Uterus (tissue), 4 donors: ENCODE measurements around the gene ATP6V1D. TPM values are rescaled to one million over a fixed set of nuclear protein-coding genes. Genes with fewer than 3 reads are reported as not detected.

ENCODE experiments used
- DNase-seq, 2 donors: peaks; one replicate each; pipeline ENCODE4 v3.0.0-alpha.2; 2019 to 2020
- H3K27ac ChIP-seq, 2 donors: fragments of 200-600 bp; sonication (generic); 1 replicate in 1 of 2; 2 replicates in 1 of 2; pipeline ENCODE4 v1.5.1; 2016 to 2018
- H3K27me3 ChIP-seq, 2 donors: fragments of 200-600 bp; sonication (generic); one replicate each; pipeline ENCODE4 v1.5.1; 2018 to 2019; ENCODE audit warnings: control low read depth in 1 of 2
- H3K36me3 ChIP-seq, 2 donors: fragments of 200-600 bp; sonication (generic); one replicate each; pipeline ENCODE4 v1.5.1; 2019; ENCODE audit warnings: control low read depth in 1 of 2
- H3K4me1 ChIP-seq, 2 donors: fragments of 200-600 bp; sonication (generic); one replicate each; pipeline ENCODE4 v1.5.1; 2018 to 2019; ENCODE audit warnings: control low read depth in 1 of 2
- H3K4me3 ChIP-seq, 2 donors: fragments of 200-600 bp; sonication (generic); 1 replicate in 1 of 2; 2 replicates in 1 of 2; pipeline ENCODE4 v1.5.1; 2018 to 2019; ENCODE audit warnings: mild to moderate bottlenecking in 1 of 2
- H3K9me3 ChIP-seq, 2 donors: fragments of 200-600 bp; sonication (generic); one replicate each; pipeline ENCODE4 v1.5.1; 2019; ENCODE audit warnings: control low read depth in 1 of 2
- POLR2A ChIP-seq, 2 donors: fragments of 450-650 bp; IDR thresholded peaks; one replicate each; pipeline ENCODE4 v1.6.1; 2016; ENCODE audit warnings: antibody characterized with exemption in 2 of 2, mild to moderate bottlenecking in 1 of 2, moderate library complexity in 1 of 2
- intact Hi-C: fragments of 100-400 bp; cut with DNase I; formaldehyde crosslinking; loops from one replicate; pipeline ENCODE4 v1.15.1; 2023; ENCODE audit warnings: low total_unique reads
- small RNA-seq: library from RNA; depleted of rRNA; stranded (forward); fragments of <200 nt; gene quantifications from one replicate; pipeline ENCODE3, GENCODE V24; 2016
- total RNA-seq, 4 donors: library from RNA; depleted of rRNA in 3 of 4; stranded (reverse); fragments of >200 nt in 3 of 4; gene quantifications; one replicate each; pipeline versions ENCODE4 v1.1.0 to v1.2.4, GENCODE V29; 2014 to 2023
- TF ChIP-seq, protein P1 (sequence below), 4 experiments: fragments of 200-600 bp in 2 of 4; fragments of 450-650 bp in 2 of 4; sonication (generic) in 2 of 4; IDR thresholded peaks; one replicate each; pipeline ENCODE4 v1.5.1; 2016 to 2019; ENCODE audit warnings: antibody characterized with exemption in 4 of 4, mild to moderate bottlenecking in 2 of 4, moderate library complexity in 1 of 4
- donor health status: DM: yes; HTN: yes; CAD: no.

The ATP6V1D gene
- total RNA-seq, 4 donors from 2014 or later: 28.5 to 60.8 (median 35.5) TPM

DNA sequence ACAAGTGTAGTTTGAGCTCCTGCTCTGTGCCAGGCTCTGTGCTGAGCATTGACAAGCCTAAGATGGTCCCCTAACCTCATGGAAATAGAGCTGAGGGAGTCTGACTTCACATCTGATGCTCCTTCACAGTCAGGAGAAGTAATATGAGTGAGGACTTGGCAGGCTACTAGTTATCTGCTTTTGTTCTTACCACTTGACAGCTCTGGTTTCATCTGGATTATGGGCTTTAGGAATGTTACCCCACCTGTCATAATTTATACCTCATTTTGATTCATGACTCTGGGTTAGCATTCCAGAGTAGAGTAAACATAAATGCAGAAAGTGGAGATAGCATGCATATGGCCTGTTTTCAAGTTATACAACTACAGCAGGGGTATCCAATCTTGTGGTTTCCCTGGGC lies 40.5 kb downstream of the ATP6V1D start:
- Histone ChIP-seq H3K27me3 (no peaks in the 10 kb centered on the region), H3K4me1 (no peaks in the 10 kb centered on the region), H3K4me3 (no peak overlapping the region), H3K27ac (no peak overlapping the region), H3K36me3 (no peaks in the 10 kb centered on the region), H3K9me3 (no peaks in the 10 kb centered on the region)
- intact Hi-C loops: no loop called here
- no peak for DNase-seq
- no peak for TF ChIP-seq POLR2A (IDR thresholded peaks at IDR 0.05)

DNA sequence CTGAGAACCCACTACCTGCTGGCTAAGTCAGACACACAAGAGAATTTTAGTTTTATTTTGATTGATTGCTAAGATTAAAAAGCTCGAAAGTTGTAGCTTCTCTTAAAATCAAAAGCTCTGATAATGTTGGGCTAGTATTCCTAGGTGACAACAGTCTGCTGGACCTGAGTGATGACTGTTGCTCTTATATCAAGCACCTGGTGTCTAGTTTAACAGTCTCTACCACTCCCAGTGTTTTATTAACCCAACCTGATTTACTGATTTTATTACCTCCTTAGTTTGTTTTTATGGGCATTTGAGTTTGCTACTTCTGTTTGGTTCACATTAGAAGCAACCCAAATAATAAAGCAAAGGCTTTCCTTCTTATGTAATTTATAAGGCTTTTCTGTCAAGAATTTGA lies 41.8 kb downstream of the ATP6V1D start:
- TF ChIP-seq, protein P1, sequence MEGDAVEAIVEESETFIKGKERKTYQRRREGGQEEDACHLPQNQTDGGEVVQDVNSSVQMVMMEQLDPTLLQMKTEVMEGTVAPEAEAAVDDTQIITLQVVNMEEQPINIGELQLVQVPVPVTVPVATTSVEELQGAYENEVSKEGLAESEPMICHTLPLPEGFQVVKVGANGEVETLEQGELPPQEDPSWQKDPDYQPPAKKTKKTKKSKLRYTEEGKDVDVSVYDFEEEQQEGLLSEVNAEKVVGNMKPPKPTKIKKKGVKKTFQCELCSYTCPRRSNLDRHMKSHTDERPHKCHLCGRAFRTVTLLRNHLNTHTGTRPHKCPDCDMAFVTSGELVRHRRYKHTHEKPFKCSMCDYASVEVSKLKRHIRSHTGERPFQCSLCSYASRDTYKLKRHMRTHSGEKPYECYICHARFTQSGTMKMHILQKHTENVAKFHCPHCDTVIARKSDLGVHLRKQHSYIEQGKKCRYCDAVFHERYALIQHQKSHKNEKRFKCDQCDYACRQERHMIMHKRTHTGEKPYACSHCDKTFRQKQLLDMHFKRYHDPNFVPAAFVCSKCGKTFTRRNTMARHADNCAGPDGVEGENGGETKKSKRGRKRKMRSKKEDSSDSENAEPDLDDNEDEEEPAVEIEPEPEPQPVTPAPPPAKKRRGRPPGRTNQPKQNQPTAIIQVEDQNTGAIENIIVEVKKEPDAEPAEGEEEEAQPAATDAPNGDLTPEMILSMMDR (IDR thresholded peaks at IDR 0.05): no peak
- no peak for TF ChIP-seq POLR2A (IDR thresholded peaks at IDR 0.05)
- no peaks in the 10 kb centered on the region for H3K36me3 ChIP-seq
- no peaks in the 10 kb centered on the region for H3K4me1 ChIP-seq
- no peaks in the 10 kb centered on the region for H3K27me3 ChIP-seq
- no peak for DNase-seq
- H3K27ac ChIP-seq: no peak overlapping the region
- intact Hi-C loops: no loop called here
- H3K9me3 ChIP-seq: no peaks in the 10 kb centered on the region
- H3K4me3 ChIP-seq: no peak overlapping the region

DNA sequence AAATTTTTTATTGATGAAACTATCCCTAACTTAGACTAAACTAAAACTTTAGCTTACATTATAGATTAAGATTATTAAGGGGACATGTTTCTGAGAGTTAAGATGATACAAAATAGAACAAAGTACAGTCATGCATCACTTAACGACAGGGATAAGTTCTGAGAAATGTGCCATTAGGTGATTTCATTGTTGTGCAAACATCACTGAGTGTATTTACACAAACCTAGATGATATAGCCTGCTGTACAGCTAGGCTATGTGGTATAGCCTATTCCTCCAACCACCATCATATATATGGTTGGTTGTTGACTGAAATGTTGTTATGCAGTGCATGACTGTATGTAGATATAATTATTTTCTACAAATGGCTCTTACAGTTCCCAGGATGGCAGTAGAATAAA lies 46.5 kb downstream of the ATP6V1D start:
- intact Hi-C loops: no loop called here
- H3K9me3 ChIP-seq: no peaks in the 10 kb centered on the region
- H3K4me1 ChIP-seq: no peaks in the 10 kb centered on the region
- no peak for TF ChIP-seq POLR2A (IDR thresholded peaks at IDR 0.05)
- TF ChIP-seq, protein P1 (IDR thresholded peaks at IDR 0.05): no peak
- no peak for DNase-seq
- no peak overlapping the region for H3K27ac ChIP-seq
- no peaks in the 10 kb centered on the region for H3K36me3 ChIP-seq
- no peaks in the 10 kb centered on the region for H3K27me3 ChIP-seq
- H3K4me3 ChIP-seq: no peak overlapping the region

DNA sequence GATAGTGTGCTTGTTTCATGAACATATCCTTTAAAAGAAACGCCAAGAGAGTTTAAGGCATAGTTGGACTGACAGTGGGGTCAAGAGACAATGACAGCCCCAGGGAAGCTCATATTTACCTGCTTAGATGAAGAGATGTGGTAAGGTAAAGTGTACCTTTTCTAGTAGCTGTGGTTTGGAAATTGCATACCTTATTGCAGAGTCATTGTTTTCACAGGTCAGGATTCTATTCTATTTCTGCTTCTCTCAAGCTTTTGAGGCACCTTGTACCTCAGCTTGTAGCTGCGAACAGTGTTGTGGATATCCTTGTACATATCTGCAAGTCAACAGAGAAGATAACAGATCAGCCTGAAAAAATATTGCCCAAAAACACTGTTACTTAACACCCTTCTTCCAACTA lies 47.7 kb downstream of the ATP6V1D start:
- Histone ChIP-seq H3K36me3 (no peaks in the 10 kb centered on the region), H3K27me3 (no peaks in the 10 kb centered on the region), H3K4me1 (no peaks in the 10 kb centered on the region), H3K27ac (no peak overlapping the region), H3K4me3 (no peak overlapping the region), H3K9me3 (no peaks in the 10 kb centered on the region)
- TF ChIP-seq, protein P1 (IDR thresholded peaks at IDR 0.05): no peak
- no peak for TF ChIP-seq POLR2A (IDR thresholded peaks at IDR 0.05)
- DNase-seq: no peak
- intact Hi-C loops: no loop called here

Small RNAs within 50 kb of the gene (small RNA-seq; reads per million reads assigned to genes)
- gene RF00019: not detected

Other genes with a start within 250 kb of the ATP6V1D start
- not detected for gene GARIN2, start 170.4 kb downstream of the ATP6V1D start, total RNA-seq
- 10 to 100 TPM; 12.1 to 46.6 (median 21.6) TPM for gene PALS1, start 118.4 kb downstream of the ATP6V1D start, total RNA-seq
- 100 to 1,000 TPM in 2 of 4 donors, 10 to 100 TPM in 2; 60.9 to 111 (median 85.7) TPM for gene EIF2S1, start 524 bp upstream of the ATP6V1D start, total RNA-seq
- 1 to 10 TPM in 1 of 4 donors, not detected in 3; 1.5 TPM for gene PLEK2, start 52.4 kb upstream of the ATP6V1D start, total RNA-seq
- gene TMEM229B, start 128.9 kb upstream of the ATP6V1D start, total RNA-seq: 1 to 10 TPM in 2 of 4 donors, under 1 TPM in 2; under 0.01 to 4.7 (median 2.8) TPM
- gene PLEKHH1, start 173.5 kb upstream of the ATP6V1D start, total RNA-seq: 1 to 10 TPM in 3 of 4 donors, under 1 TPM in 1; 0.29 to 8.0 (median 4.9) TPM
- gene PIGH, start 240.5 kb upstream of the ATP6V1D start, total RNA-seq: 10 to 100 TPM; 12.8 to 27.1 (median 14.0) TPM